ENCODE data around the gene CFAP77.

The CFAP77 gene

DNA sequence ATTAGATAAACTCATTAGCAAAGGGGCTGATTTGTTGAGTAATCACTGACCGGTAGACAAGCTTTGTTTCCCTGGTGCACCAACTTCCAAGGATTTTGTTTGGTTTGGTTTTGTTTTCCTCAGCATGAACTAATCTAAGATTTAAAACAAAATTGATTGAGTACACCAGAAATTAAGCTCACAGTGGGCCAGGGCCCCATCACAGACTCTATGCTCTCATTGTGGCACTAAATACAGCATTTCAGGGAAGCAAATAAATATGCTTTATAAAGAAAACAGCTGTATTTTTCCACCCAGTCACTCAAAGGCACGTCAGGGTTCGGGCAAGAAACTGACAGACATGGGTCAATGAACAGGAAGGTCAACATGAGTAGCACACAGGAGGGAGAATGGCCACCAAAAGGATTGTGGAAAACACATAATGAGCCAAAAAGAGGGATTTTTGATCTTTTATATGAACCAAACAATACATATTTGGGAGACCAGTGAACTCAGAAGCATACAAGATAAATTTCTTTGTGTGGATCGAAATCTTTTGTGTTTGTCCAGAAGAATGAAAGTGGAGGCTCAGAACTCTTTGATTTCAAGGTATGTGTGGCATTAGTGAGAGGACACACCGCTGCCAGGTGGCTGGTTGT is 8.8 kb downstream of the CFAP77 start:
- peaks cover 2% of the 10 kb centered on the region; the same call in 1 of the 2 replicates for H3K27me3 ChIP-seq (replicated peaks; ENCODE audit: control insufficient read depth, insufficient read depth, low read length)
- no peak for DNase-seq (ENCODE audit: extremely low read depth, insufficient read length)
- TF ChIP-seq, protein P1, sequence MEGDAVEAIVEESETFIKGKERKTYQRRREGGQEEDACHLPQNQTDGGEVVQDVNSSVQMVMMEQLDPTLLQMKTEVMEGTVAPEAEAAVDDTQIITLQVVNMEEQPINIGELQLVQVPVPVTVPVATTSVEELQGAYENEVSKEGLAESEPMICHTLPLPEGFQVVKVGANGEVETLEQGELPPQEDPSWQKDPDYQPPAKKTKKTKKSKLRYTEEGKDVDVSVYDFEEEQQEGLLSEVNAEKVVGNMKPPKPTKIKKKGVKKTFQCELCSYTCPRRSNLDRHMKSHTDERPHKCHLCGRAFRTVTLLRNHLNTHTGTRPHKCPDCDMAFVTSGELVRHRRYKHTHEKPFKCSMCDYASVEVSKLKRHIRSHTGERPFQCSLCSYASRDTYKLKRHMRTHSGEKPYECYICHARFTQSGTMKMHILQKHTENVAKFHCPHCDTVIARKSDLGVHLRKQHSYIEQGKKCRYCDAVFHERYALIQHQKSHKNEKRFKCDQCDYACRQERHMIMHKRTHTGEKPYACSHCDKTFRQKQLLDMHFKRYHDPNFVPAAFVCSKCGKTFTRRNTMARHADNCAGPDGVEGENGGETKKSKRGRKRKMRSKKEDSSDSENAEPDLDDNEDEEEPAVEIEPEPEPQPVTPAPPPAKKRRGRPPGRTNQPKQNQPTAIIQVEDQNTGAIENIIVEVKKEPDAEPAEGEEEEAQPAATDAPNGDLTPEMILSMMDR (IDR thresholded peaks at IDR 0.05; ENCODE audit: insufficient read depth, low read length, poor library complexity, severe bottlenecking): no peak
- H3K36me3 ChIP-seq (ENCODE audit: control insufficient read depth, insufficient read depth, low read length): no peaks in the 10 kb centered on the region
- H3K4me3 ChIP-seq (replicated peaks; ENCODE audit: low read depth, low read length): no peak overlapping the region

DNA sequence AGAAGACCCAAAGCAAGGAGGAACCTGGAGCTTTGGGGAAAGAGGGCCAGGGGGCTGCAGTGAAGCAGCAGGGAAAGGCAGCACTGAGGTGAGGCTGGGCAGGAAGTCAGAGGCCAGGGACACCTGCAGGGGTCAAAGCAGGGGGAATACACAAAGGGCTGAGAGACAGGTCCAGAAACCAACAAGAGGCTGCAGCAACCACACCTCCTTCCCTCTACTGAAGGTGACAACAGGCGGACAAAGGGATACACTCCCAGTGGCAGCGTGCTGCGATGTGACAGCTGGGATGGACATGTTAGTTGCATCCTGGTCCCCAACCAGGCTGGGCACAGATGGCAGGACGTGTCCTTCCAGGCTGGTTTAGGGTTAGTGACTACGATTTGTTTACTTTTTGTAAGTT is 12.6 kb downstream of the CFAP77 start:
- no peak overlapping the region for H3K4me3 ChIP-seq (replicated peaks; ENCODE audit: low read depth, low read length)
- H3K36me3 ChIP-seq (ENCODE audit: control insufficient read depth, insufficient read depth, low read length): no peaks in the 10 kb centered on the region
- TF ChIP-seq, protein P1 (IDR thresholded peaks at IDR 0.05; ENCODE audit: insufficient read depth, low read length, poor library complexity, severe bottlenecking): no peak
- peaks cover 3% of the 10 kb centered on the region for H3K27me3 ChIP-seq (replicated peaks; ENCODE audit: control insufficient read depth, insufficient read depth, low read length)
- no peak for DNase-seq (ENCODE audit: extremely low read depth, insufficient read length)

- Histone ChIP-seq H3K27me3 (replicated peaks; ENCODE audit: control insufficient read depth, insufficient read depth, low read length) (peaks cover 3% of the 10 kb centered on the region), H3K36me3 (ENCODE audit: control insufficient read depth, insufficient read depth, low read length) (no peaks in the 10 kb centered on the region), H3K4me3 (replicated peaks; ENCODE audit: low read depth, low read length) (no peak overlapping the region)
- TF ChIP-seq, protein P1 (IDR thresholded peaks at IDR 0.05; ENCODE audit: insufficient read depth, low read length, poor library complexity, severe bottlenecking): no peak
- DNase-seq (ENCODE audit: extremely low read depth, insufficient read length): no peak
Measured at GRCh38 chr9:132423503-132423902, 13.5 kb downstream of the CFAP77 start.

DNA sequence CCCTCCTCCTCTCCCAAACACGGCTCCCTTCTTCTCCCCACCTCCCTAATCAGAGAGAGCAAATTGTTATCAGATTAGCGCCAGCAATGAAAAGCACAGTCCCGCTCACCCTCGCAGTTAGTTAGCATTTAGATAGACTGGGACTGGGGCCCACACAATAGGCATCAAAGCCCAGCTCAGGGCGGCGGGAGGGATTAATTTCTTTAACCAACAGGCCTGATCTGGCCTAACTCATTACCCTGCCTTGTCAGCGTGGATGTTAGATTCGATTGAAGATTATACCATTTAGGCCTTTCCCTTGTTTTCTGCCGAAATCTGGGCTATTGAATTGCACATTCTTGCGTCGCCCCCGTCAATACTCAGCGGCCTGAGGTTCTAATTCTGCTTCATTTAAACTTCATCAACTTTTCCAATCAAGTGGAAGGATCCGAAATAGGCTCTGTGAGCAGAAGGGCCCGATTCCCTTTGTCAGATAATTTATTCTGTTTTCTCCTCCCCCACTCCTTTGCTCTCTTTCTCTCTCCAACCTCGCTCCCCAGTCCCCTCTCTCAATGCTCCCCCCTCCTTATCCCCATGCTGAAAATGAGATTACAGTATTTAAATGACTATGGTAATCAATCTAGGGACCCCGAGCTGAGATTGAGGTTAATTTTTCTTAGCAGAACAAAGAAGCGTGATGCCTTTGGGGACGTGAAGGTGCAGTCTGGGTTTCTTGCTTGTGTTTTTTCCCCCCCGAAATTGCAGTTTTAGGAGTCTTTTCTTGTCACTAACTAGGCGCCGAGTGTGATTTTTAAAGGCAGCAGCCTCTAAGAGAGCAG is 15.1 kb downstream of the CFAP77 start:
- H3K27me3 ChIP-seq (replicated peaks; ENCODE audit: control insufficient read depth, insufficient read depth, low read length): peaks cover 5% of the 10 kb centered on the region
- H3K4me3 ChIP-seq (replicated peaks; ENCODE audit: low read depth, low read length): no peak overlapping the region
- no peak for DNase-seq (ENCODE audit: extremely low read depth, insufficient read length)
- no peaks in the 10 kb centered on the region for H3K36me3 ChIP-seq (ENCODE audit: control insufficient read depth, insufficient read depth, low read length)
- TF ChIP-seq, protein P1 (IDR thresholded peaks at IDR 0.05; ENCODE audit: insufficient read depth, low read length, poor library complexity, severe bottlenecking): no peak

- Histone ChIP-seq H3K36me3 (ENCODE audit: control insufficient read depth, insufficient read depth, low read length) (no peaks in the 10 kb centered on the region), H3K4me3 (replicated peaks; ENCODE audit: low read depth, low read length) (no peak overlapping the region), H3K27me3 (replicated peaks; ENCODE audit: control insufficient read depth, insufficient read depth, low read length) (peaks cover 5% of the 10 kb centered on the region)
- TF ChIP-seq, protein P1 (IDR thresholded peaks at IDR 0.05; ENCODE audit: insufficient read depth, low read length, poor library complexity, severe bottlenecking): no peak
- DNase-seq (ENCODE audit: extremely low read depth, insufficient read length): no peak
Measured at GRCh38 chr9:132425675-132426062, 15.7 kb downstream of the CFAP77 start.

All from GM06990 (cell line).